ENCODE measurements around the gene C8A. TPM values are rescaled to one million over a fixed set of nuclear protein-coding genes. Genes with fewer than 3 reads are reported as not detected.

The C8A gene
- total and polyA plus RNA-seq, 12 donors, result 0.09 TPM; not detected in 11

GRCh38 chr1:56964349-56965017 lies 109.9 kb downstream of the C8A start:
- H3K27me3 ChIP-seq, result peaks cover 0 to 3% (median 0%) of the 10 kb centered on the region in 7 donors
- no peak overlapping the region for H3K27ac ChIP-seq
- WGBS, 2 donors, result 89 to 92% methylated on average over 9 of the region's 9 CpGs
- TF ChIP-seq CTCF (IDR thresholded peaks at IDR 0.05), result no peak
- ATAC-seq (no peak), DNase-seq (no peak)
- peaks cover 0 to 5% (median 0%) of the 10 kb centered on the region in 11 donors for H3K9me3 ChIP-seq
- intact Hi-C loops (cut with DNase I), result loop anchor here in 3 of 10 donors (5.0 to 10.0 kb wide), 3 partner anchors 110 to 132 kb away; partner anchors contain the start of gene C8A (in 1 of the 3)
- no peaks in the 10 kb centered on the region for H3K36me3 ChIP-seq
- no peak overlapping the region for H3K4me3 ChIP-seq
- no peaks in the 10 kb centered on the region for H3K4me1 ChIP-seq

- DNase-seq, result no peak
- Histone ChIP-seq H3K4me3 (no peak overlapping the region), H3K27me3 (peaks cover 0 to 3% (median 0%) of the 10 kb centered on the region in 7 donors), H3K9me3 (peaks cover 0 to 5% (median 0%) of the 10 kb centered on the region in 11 donors), H3K36me3 (no peaks in the 10 kb centered on the region), H3K4me1 (no peaks in the 10 kb centered on the region), H3K27ac (no peak overlapping the region)
- no peak for ATAC-seq
- no peak for TF ChIP-seq CTCF (IDR thresholded peaks at IDR 0.05)
- WGBS, 2 donors, result 77 to 82% methylated on average over 3 of the region's 3 CpGs
- intact Hi-C loops (cut with DNase I), result loop anchor here in 3 of 10 donors (5.0 to 10.0 kb wide), 3 partner anchors 110 to 133 kb away; partner anchors contain the start of gene C8A (in 1 of the 3)
Measured at GRCh38 chr1:56965191-56965590, 110.6 kb downstream of the C8A start.

- peaks cover 0 to 5% (median 0%) of the 10 kb centered on the region in 11 donors for H3K9me3 ChIP-seq
- no peak for TF ChIP-seq CTCF (IDR thresholded peaks at IDR 0.05)
- peaks cover 0 to 3% (median 0%) of the 10 kb centered on the region in 7 donors for H3K27me3 ChIP-seq
- DNase-seq (no peak), ATAC-seq (no peak)
- H3K36me3 ChIP-seq, result no peaks in the 10 kb centered on the region
- no peak within 1 kb of the TSS for H3K4me3 ChIP-seq
- no peaks in the 10 kb centered on the region for H3K4me1 ChIP-seq
- WGBS, 2 donors, result 87% methylated on average over 3 of the region's 3 CpGs
- intact Hi-C loops (cut with DNase I), result loop anchor here in 3 of 10 donors (5.0 to 10.0 kb wide), 3 partner anchors 111 to 134 kb away; partner anchors contain the start of gene C8A (in 1 of the 3)
- no peak within 1 kb of the TSS for H3K27ac ChIP-seq
Measured at GRCh38 chr1:56965916-56966697, 111.5 kb downstream of the C8A start, which contains the start of gene C8B. TSS of gene C8B (minus strand) at chr1:56966015. CDS start at chr1:56965948, 67 bp downstream.

- WGBS, 2 donors, result 88 to 98% methylated on average over 1 of the region's 1 CpG
- peaks cover 0 to 5% (median 0%) of the 10 kb centered on the region in 11 donors for H3K9me3 ChIP-seq
- DNase-seq (no peak), ATAC-seq (no peak)
- H3K4me1 ChIP-seq, result no peaks in the 10 kb centered on the region
- intact Hi-C loops (cut with DNase I), result loop anchor here in 3 of 10 donors (5.0 to 10.0 kb wide), 3 partner anchors 112 to 134 kb away; partner anchors contain the start of gene C8A (in 1 of the 3)
- no peak overlapping the region for H3K4me3 ChIP-seq
- peaks cover 0 to 3% (median 0%) of the 10 kb centered on the region in 7 donors for H3K27me3 ChIP-seq
- no peak overlapping the region for H3K27ac ChIP-seq
- no peak for TF ChIP-seq CTCF (IDR thresholded peaks at IDR 0.05)
- no peaks in the 10 kb centered on the region for H3K36me3 ChIP-seq
Measured at GRCh38 chr1:56966698-56966999, 112.1 kb downstream of the C8A start.

Data from heart right ventricle (tissue), 16 donors.